A549 (cell line): ENCODE results near the gene TRAPPC12.

Source experiments
- CBX2 ChIP-seq: fragments of 200-600 bp; sonication (generic); IDR thresholded peaks from 2 replicates; pipeline ENCODE4 v1.6.1; 2016; ENCODE audit warnings: low read depth, mild to moderate bottlenecking, borderline replicate concordance
- CBX8 ChIP-seq: fragments of 200-600 bp; sonication (generic); IDR thresholded peaks from 2 replicates; pipeline ENCODE4 v1.6.1; 2016
- MAFK ChIP-seq: fragments of 450-650 bp; IDR thresholded peaks from 2 replicates; pipeline ENCODE4 v1.6.1; 2014; ENCODE audit not compliant: partially characterized antibody
- TF ChIP-seq, protein P1 (sequence below): fragments of >200 bp; sonication (Bioruptor Twin); formaldehyde crosslinking; IDR thresholded peaks from 3 replicates; pipeline ENCODE4 v1.5.1; 2016

- no peak for TF ChIP-seq CBX2
- TF ChIP-seq, protein P1, sequence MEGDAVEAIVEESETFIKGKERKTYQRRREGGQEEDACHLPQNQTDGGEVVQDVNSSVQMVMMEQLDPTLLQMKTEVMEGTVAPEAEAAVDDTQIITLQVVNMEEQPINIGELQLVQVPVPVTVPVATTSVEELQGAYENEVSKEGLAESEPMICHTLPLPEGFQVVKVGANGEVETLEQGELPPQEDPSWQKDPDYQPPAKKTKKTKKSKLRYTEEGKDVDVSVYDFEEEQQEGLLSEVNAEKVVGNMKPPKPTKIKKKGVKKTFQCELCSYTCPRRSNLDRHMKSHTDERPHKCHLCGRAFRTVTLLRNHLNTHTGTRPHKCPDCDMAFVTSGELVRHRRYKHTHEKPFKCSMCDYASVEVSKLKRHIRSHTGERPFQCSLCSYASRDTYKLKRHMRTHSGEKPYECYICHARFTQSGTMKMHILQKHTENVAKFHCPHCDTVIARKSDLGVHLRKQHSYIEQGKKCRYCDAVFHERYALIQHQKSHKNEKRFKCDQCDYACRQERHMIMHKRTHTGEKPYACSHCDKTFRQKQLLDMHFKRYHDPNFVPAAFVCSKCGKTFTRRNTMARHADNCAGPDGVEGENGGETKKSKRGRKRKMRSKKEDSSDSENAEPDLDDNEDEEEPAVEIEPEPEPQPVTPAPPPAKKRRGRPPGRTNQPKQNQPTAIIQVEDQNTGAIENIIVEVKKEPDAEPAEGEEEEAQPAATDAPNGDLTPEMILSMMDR, result no peak
- no peak for TF ChIP-seq CBX8
- no peak for TF ChIP-seq MAFK
Observed at GRCh38 chr2:3430172-3430571, 50.7 kb downstream of the TRAPPC12 start.
